Glutamatergic neuron (in vitro differentiated cells): ENCODE data around the gene CAMTA1. TPM values are rescaled to one million over a fixed set of nuclear protein-coding genes. Genes with fewer than 3 reads are reported as not detected.
A peak's percentile ranks its signal among the peaks of the same experiment; 100 is the strongest.

Source experiments
- DNase-seq: peaks from one replicate; pipeline ENCODE4 v3.0.0; 2022
- H3K27ac Mint-ChIP-seq: one replicate; pipeline ENCODE4 v1.8.0; 2020; ENCODE audit warnings: mild to moderate bottlenecking, mixed read lengths, inconsistent platforms; ENCODE audit not compliant: unreplicated experiment
- H3K27me3 Mint-ChIP-seq: one replicate; pipeline ENCODE4 v1.8.0; 2020; ENCODE audit warnings: mild to moderate bottlenecking, moderate library complexity, mixed read lengths, inconsistent platforms; ENCODE audit not compliant: unreplicated experiment
- H3K36me3 Mint-ChIP-seq: one replicate; pipeline ENCODE4 v1.8.0; 2020; ENCODE audit warnings: mild to moderate bottlenecking, mixed read lengths, inconsistent platforms; ENCODE audit not compliant: unreplicated experiment
- H3K4me1 Mint-ChIP-seq: one replicate; pipeline ENCODE4 v1.8.0; 2020; ENCODE audit warnings: mild to moderate bottlenecking, low read depth, mixed read lengths, inconsistent platforms; ENCODE audit not compliant: unreplicated experiment
- H3K4me3 Mint-ChIP-seq: one replicate; pipeline ENCODE4 v1.8.0; 2020; ENCODE audit warnings: mild to moderate bottlenecking, mixed read lengths, inconsistent platforms; ENCODE audit not compliant: unreplicated experiment
- H3K9me3 Mint-ChIP-seq: one replicate; pipeline ENCODE4 v1.8.0; 2020; ENCODE audit warnings: mild to moderate bottlenecking, moderate library complexity, mixed read lengths, inconsistent platforms; ENCODE audit not compliant: unreplicated experiment
- CTCF ChIP-seq: fragments of 200-600 bp; sonication (generic); IDR thresholded peaks from one replicate; pipeline ENCODE4 v1.5.0; 2021; ENCODE audit not compliant: partially characterized antibody, unreplicated experiment
- total RNA-seq: library from RNA; stranded (reverse); fragmentation: NEBNext Ultra II Directional; extraction: Animal tissue kit (Norgen Biotek cat#: 25700); gene quantifications from one replicate; pipeline ENCODE4 v1.2.1, GENCODE V29; 2021; ENCODE audit not compliant: unreplicated experiment

CAMTA1 gene
- total RNA-seq, 1 donor from 2014 or later: 77.2 TPM

DNA sequence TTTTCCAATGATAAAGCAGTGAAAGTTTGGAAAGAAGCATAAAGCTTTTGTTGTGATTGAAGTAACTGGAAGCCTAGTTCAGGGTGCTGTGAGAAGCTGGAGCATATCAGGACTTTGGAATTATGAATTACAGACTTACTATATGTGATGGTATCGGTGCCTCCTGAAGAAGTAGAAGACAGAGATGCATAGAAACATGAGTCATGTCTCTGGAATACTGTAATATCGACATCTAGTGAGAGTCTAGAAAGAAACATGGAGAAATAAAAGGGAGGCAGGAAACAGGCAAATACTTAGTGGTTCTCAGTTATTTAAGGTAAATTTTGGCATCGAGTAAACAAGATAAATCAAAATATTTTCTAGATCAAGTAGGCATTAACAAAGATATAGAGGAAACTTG is 103.0 kb downstream of the CAMTA1 start:
- no peak overlapping the region for H3K27ac Mint-ChIP-seq

GRCh38 chr1:6888870-6889269 is 103.6 kb downstream of the CAMTA1 start:
- no peak for TF ChIP-seq CTCF
- H3K36me3 Mint-ChIP-seq: no peaks in the 10 kb centered on the region

More for the DNA sequence above, 103.0 kb downstream of the CAMTA1 start:
- DNase-seq: no peak
- Mint-ChIP-seq H3K36me3 (no peaks in the 10 kb centered on the region), H3K9me3 (no peaks in the 10 kb centered on the region), H3K4me1 (peaks cover 2% of the 10 kb centered on the region), H3K27me3 (no peaks in the 10 kb centered on the region), H3K4me3 (no peak overlapping the region)
- TF ChIP-seq CTCF: no peak

DNA sequence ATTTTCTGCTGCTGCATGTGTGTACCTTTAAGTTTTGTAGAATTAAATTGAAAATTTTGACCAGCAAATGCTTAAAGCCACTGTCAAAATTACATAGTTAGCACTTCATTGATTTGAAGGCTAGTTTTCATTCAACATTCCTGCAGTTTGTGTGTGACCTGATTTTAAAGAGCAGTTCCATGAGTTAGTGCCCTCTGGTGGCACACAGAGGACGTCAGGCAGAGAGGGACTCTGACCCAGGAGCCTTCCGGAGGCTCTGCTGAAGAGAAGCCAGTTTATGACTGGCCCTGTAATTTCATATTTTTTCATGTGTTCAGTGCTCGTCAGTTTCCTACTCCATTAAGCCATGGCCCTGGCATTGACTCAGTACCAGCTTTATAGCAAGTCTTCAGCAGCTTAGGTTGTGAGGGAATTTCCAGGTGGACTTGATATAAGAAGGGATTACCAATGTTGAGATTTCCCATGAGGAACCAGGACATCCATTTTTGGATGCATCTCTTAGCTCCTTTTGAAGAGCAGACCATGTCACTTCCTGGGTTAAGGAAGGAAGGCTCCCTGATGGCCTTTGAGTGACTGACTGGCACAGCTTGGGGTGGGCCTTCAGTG is 104.7 kb downstream of the CAMTA1 start:
- Mint-ChIP-seq H3K36me3 (no peaks in the 10 kb centered on the region), H3K27me3 (no peaks in the 10 kb centered on the region), H3K4me1 (no peaks in the 10 kb centered on the region), H3K27ac (no peak overlapping the region), H3K4me3 (no peak overlapping the region), H3K9me3 (no peaks in the 10 kb centered on the region)
- TF ChIP-seq CTCF: peak; percentile 62
- DNase-seq: peak; percentile 59

More at GRCh38 chr1:6888870-6889269, 103.6 kb downstream of the CAMTA1 start:
- H3K4me3 Mint-ChIP-seq: no peak overlapping the region
- DNase-seq: no peak
- no peaks in the 10 kb centered on the region for H3K9me3 Mint-ChIP-seq
- peaks cover 2% of the 10 kb centered on the region for H3K4me1 Mint-ChIP-seq
- H3K27ac Mint-ChIP-seq: no peak overlapping the region
- H3K27me3 Mint-ChIP-seq: no peaks in the 10 kb centered on the region

- TF ChIP-seq CTCF: no peak
- no peak overlapping the region for H3K4me3 Mint-ChIP-seq
- H3K9me3 Mint-ChIP-seq: no peaks in the 10 kb centered on the region
- H3K4me1 Mint-ChIP-seq: peaks cover 5% of the 10 kb centered on the region
- H3K36me3 Mint-ChIP-seq: no peaks in the 10 kb centered on the region
- H3K27me3 Mint-ChIP-seq: no peaks in the 10 kb centered on the region
- H3K27ac Mint-ChIP-seq: no peak overlapping the region
- no peak for DNase-seq
These were observed 105.4 kb downstream of the CAMTA1 start for GRCh38 chr1:6890686-6891085.

DNA sequence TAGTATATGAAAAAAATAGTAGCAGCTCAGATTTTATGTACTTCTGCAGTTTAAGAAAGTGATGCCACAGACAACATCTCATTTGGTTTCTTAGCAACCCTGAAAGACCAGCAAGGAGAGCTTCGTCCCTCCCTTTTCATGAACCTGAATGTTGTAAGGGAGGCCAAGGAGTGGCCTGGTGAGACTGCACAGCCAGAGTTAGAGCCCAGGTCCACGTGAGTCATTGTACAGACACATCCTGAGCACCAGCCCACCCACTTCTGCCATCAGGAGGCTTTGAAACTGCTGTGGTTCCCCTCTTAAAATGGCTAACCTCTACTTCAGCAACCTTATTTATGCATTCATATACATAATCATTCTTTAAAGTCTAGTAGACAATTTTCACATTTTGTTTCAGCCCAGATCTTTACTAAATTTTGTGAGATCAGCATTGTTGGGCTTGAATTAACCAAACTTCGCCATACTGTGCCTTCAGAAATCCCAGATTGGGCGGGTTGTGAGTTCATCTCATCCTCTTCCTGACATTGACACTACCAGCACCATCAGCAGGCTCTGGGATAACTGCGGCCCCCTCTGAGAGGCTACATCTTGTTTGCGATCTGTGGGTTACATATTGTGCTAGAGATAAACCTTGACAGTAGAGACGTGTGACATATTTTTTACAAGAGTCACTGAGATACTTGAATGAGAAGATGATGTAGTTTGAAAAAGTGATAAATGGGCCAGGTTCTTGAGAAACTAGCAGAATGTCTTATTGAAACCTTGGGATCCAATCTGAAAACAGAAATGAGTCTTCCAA is 106.7 kb downstream of the CAMTA1 start:
- Mint-ChIP-seq H3K27ac (no peak overlapping the region), H3K27me3 (no peaks in the 10 kb centered on the region), H3K9me3 (no peaks in the 10 kb centered on the region), H3K4me3 (no peak overlapping the region), H3K4me1 (peaks cover 7% of the 10 kb centered on the region), H3K36me3 (no peaks in the 10 kb centered on the region)
- DNase-seq: no peak
- no peak for TF ChIP-seq CTCF
